ENCODE measurements around the gene ITPR1. TPM values are rescaled to one million over a fixed set of nuclear protein-coding genes. Genes with fewer than 3 reads are reported as not detected.

ITPR1 gene
- total and polyA plus RNA-seq, 10 of the 15 experiments (the other 5 are each of a cell fraction or from before 2014, with no cell fraction given) = 12.2 to 239 (median 28.4) TPM

- TF ChIP-seq CHD2 (IDR thresholded peaks at IDR 0.05; ENCODE audit: borderline replicate concordance, low read depth, low read length) (peak; percentile 50; the same call in 1 of the 2 replicates), RAD51 (IDR thresholded peaks at IDR 0.05) (peak; percentile 64), MTA2 (IDR thresholded peaks at IDR 0.05; ENCODE audit: low read depth) (peak; percentile 58), IKZF1 (conservative IDR thresholded peaks at IDR 0.05) (peak; percentile 32; the same call in 1 of the 2 replicates), PRDM15 (CRISPR knock-in tag; IDR thresholded peaks at IDR 0.05) (no peak), ZBTB33 (IDR thresholded peaks at IDR 0.05) (peak; percentile 78; the same call in 1 of the 2 replicates), SKIL (IDR thresholded peaks at IDR 0.05; ENCODE audit: low read depth, poor library complexity, severe bottlenecking) (peak; percentile 31), MAX (IDR thresholded peaks at IDR 0.05; ENCODE audit: low read depth, low read length) (0 out of 2 replicates have a peak, but pooled peaks have one; percentile 16), NR2F1 (conservative IDR thresholded peaks at IDR 0.05) (peak; percentile 90), MYB (IDR thresholded peaks at IDR 0.05; ENCODE audit: borderline replicate concordance, low read depth, low read length) (no peak), ZNF24 (IDR thresholded peaks at IDR 0.05) (peak; percentile 61; the same call in 1 of the 2 replicates), MLLT1 (IDR thresholded peaks at IDR 0.05) (peak; percentile 45; the same call in 1 of the 2 replicates), ZNF592 (IDR thresholded peaks at IDR 0.05) (0 out of 2 replicates have a peak, but pooled peaks have one; percentile 28)
Observed at GRCh38 chr3:4729061-4729973, 236.2 kb downstream of the ITPR1 start (continued).

Measured in GM12878 (cell line).